ENCODE results near the gene NLRP3. TPM values are rescaled to one million over a fixed set of nuclear protein-coding genes. Genes with fewer than 3 reads are reported as not detected.

The NLRP3 gene
- total and polyA plus RNA-seq, 10 of the 15 experiments (the other 5 are each of a cell fraction or from before 2014, with no cell fraction given): 1.8 to 10.4 (median 5.0) TPM

DNA sequence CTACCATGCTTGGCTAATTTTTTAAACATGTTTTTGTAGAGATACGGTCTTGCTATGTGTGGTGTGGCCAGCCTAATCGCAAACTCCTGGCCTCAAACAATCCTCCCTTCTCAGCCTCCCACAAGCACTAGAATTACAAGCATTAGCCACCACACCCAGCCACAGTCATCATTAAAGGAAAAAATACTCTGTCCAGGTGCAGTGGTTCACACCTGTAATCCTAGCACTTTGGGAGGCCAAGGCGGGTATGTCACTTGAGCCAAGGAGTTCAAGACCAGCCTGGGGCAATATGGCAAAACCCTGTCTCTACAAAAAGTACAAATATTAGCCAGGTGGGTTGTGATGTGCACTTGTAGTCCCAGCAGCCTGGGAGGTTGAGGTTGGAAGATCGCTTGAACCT lies 25.0 kb upstream of the NLRP3 start:
- intact Hi-C loops (cut with micrococcal nuclease; ENCODE audit: unreplicated experiment): loop anchor here (1.0 kb wide), 5 partner anchors 16 to 185 kb away; no protein-coding TSS in a partner anchor
- no peaks in the 10 kb centered on the region for H3K27me3 ChIP-seq (replicated peaks in 1 of 2; ENCODE audit: control insufficient read depth in 2 of 2, insufficient read depth in 2 of 2, low read length in 1 of 2)
- in situ Hi-C loops (cut with MboI): no loop called here
- H3K4me3 ChIP-seq: no peak overlapping the region
- ChIA-PET CTCF (interaction anchor here (1.1 to 6.2 kb wide), 15 partner anchors 8 to 1415 kb away, joined by 3 to 197 read pairs (median 16); partner anchors contain the start of gene NLRP3), SMC1A (ENCODE audit: uncharacterized antibody, unreplicated experiment) (interaction anchor here (0.7 to 7.4 kb wide), 22 partner anchors 9 to 472 kb away, joined by 3 to 174 read pairs (median 7); partner anchors contain the start of gene NLRP3), RAD21 (ENCODE audit: unreplicated experiment) (interaction anchor here (0.7 to 5.1 kb wide), 25 partner anchors 8 to 181 kb away, joined by 3 to 140 read pairs (median 7); partner anchors contain the start of gene NLRP3), POLR2A (interaction anchor here (0.6 to 2.0 kb wide), 5 partner anchors 23 to 616 kb away, joined by 3 to 11 read pairs (median 3); partner anchors contain the start of gene NLRP3)
- no peak for TF ChIP-seq MEF2B (IDR thresholded peaks at IDR 0.05; ENCODE audit: partially characterized antibody, poor library complexity, severe bottlenecking)
- H3K4me2 ChIP-seq (ENCODE audit: control insufficient read depth, insufficient read depth): peak overlapping the region; percentile 46
- no peaks in the 10 kb centered on the region for H3K79me2 ChIP-seq (ENCODE audit: control insufficient read depth, insufficient read depth, low read length)
- 36% methylated on average over 4 of the region's 4 CpGs for WGBS (ENCODE audit: insufficient coverage, insufficient replicate concordance, low lambda C conversion rate, missing lambda C conversion rate)
- no peak overlapping the region for H3K9ac ChIP-seq (ENCODE audit: control insufficient read depth, insufficient read depth, low read length)
- DNase-seq (ENCODE audit: low read depth, low spot score): no peak
- peaks cover 29% of the 10 kb centered on the region for H3K4me1 ChIP-seq (ENCODE audit: control insufficient read depth, insufficient read depth, low read length)
- no peak for FAIRE-seq
- no peaks in the 10 kb centered on the region for H3K9me3 ChIP-seq (replicated peaks; ENCODE audit: control insufficient read depth, insufficient read depth, low read length)
- BruUV-seq (replicated peaks): no TSS peak
- H3K27ac ChIP-seq (ENCODE audit: control insufficient read depth, insufficient read depth): no peak overlapping the region
- H4K20me1 ChIP-seq (ENCODE audit: control insufficient read depth, insufficient read depth): no peaks in the 10 kb centered on the region
- no peaks in the 10 kb centered on the region for H3K36me3 ChIP-seq (ENCODE audit: control insufficient read depth in 2 of 2, insufficient read depth in 2 of 2, low read length in 1 of 2)
- H2AFZ ChIP-seq (ENCODE audit: control insufficient read depth, low read depth, low read length): no peak overlapping the region
- ATAC-seq: no peak

DNA sequence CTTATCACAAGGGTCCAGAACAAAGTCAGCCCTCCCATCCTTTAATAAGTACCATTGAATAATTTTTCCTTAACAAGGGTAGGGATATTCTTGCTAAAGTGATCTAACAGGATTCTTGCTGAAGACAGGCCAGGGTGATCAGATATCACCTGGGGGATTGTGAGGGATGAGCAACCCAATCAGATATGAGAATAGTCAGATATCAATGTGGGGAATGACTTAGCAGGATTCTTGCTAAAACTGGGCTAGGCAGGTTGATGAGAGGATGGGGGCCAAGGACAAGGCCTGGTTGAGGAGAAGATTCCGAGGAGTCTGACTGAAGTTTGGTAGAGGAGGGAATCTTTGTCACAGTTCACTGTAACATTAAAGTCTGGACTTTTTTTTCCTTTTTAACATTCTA lies 23.9 kb upstream of the NLRP3 start:
- Histone ChIP-seq H3K27me3 (replicated peaks in 1 of 2; ENCODE audit: control insufficient read depth in 2 of 2, insufficient read depth in 2 of 2, low read length in 1 of 2) (no peaks in the 10 kb centered on the region), H3K4me1 (ENCODE audit: control insufficient read depth, insufficient read depth, low read length) (peaks cover 18% of the 10 kb centered on the region), H3K36me3 (ENCODE audit: control insufficient read depth in 2 of 2, insufficient read depth in 2 of 2, low read length in 1 of 2) (no peaks in the 10 kb centered on the region), H3K27ac (ENCODE audit: control insufficient read depth, insufficient read depth) (no peak overlapping the region), H4K20me1 (ENCODE audit: control insufficient read depth, insufficient read depth) (no peaks in the 10 kb centered on the region), H3K4me3 (no peak overlapping the region), H3K9me3 (replicated peaks; ENCODE audit: control insufficient read depth, insufficient read depth, low read length) (no peaks in the 10 kb centered on the region), H3K4me2 (ENCODE audit: control insufficient read depth, insufficient read depth) (no peak overlapping the region), H3K79me2 (ENCODE audit: control insufficient read depth, insufficient read depth, low read length) (no peaks in the 10 kb centered on the region), H3K9ac (ENCODE audit: control insufficient read depth, insufficient read depth, low read length) (no peak overlapping the region), H2AFZ (ENCODE audit: control insufficient read depth, low read depth, low read length) (no peak overlapping the region)
- FAIRE-seq (no peak), DNase-seq (ENCODE audit: low read depth, low spot score) (no peak), ATAC-seq (no peak)
- WGBS (ENCODE audit: insufficient coverage, insufficient replicate concordance, low lambda C conversion rate, missing lambda C conversion rate): 38% methylated on average over 1 of the region's 1 CpG
- TF ChIP-seq, protein P1, sequence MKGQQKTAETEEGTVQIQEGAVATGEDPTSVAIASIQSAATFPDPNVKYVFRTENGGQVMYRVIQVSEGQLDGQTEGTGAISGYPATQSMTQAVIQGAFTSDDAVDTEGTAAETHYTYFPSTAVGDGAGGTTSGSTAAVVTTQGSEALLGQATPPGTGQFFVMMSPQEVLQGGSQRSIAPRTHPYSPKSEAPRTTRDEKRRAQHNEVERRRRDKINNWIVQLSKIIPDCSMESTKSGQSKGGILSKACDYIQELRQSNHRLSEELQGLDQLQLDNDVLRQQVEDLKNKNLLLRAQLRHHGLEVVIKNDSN (IDR thresholded peaks at IDR 0.05; ENCODE audit: borderline replicate concordance, extremely low read length, insufficient read depth, low read depth, low read length): no peak
- TF ChIP-seq MTA3 (IDR thresholded peaks at IDR 0.05; ENCODE audit: borderline replicate concordance, low read length) (no peak), MXI1 (IDR thresholded peaks at IDR 0.05; ENCODE audit: low read depth, low read length) (no peak), YY1 (IDR thresholded peaks at IDR 0.05; ENCODE audit: low read depth, low read length) (no peak), KAT2A (conservative IDR thresholded peaks at IDR 0.05; ENCODE audit: control insufficient read depth, low read depth, low read length) (no peak), CHD2 (IDR thresholded peaks at IDR 0.05; ENCODE audit: borderline replicate concordance, low read depth, low read length) (no peak), NR2C2 (IDR thresholded peaks at IDR 0.05; ENCODE audit: borderline replicate concordance, control insufficient read depth, insufficient read length, low read depth) (no peak), RAD51 (IDR thresholded peaks at IDR 0.05) (no peak), TBL1XR1 (IDR thresholded peaks at IDR 0.05; ENCODE audit: low read depth, low read length) (no peak)
- ChIA-PET POLR2A (no interaction called here), SMC1A (ENCODE audit: uncharacterized antibody, unreplicated experiment) (interaction anchor here (0.7 kb wide), 1 partner anchor 14 kb away, joined by 3 read pairs; no protein-coding TSS in a partner anchor), CTCF (interaction anchor here (1.0 to 1.4 kb wide), 2 partner anchors 23 to 49 kb away, joined by 3 read pairs; no protein-coding TSS in a partner anchor), RAD21 (ENCODE audit: unreplicated experiment) (interaction anchor here (2.9 kb wide), 1 partner anchor 10 kb away, joined by 24 read pairs; no protein-coding TSS in a partner anchor)
- BruUV-seq (replicated peaks): no TSS peak
- in situ Hi-C loops (cut with MboI) (no loop called here), intact Hi-C loops (cut with micrococcal nuclease; ENCODE audit: unreplicated experiment) (no loop called here)
